HG03460 (cell line): Measurements from ENCODE around the gene LACRT.
"Not testable (repeated sequence)": the region's sequence is repeated elsewhere in the genome, so short reads cannot be mapped to it uniquely, and the experiment has no call there.

Experiments used
- ATAC-seq: cut with Tn5 transposase; IDR thresholded peaks from one replicate; pipeline ENCODE4 v1.9.1; 2021; ENCODE audit not compliant: unreplicated experiment

The LACRT gene

DNA sequence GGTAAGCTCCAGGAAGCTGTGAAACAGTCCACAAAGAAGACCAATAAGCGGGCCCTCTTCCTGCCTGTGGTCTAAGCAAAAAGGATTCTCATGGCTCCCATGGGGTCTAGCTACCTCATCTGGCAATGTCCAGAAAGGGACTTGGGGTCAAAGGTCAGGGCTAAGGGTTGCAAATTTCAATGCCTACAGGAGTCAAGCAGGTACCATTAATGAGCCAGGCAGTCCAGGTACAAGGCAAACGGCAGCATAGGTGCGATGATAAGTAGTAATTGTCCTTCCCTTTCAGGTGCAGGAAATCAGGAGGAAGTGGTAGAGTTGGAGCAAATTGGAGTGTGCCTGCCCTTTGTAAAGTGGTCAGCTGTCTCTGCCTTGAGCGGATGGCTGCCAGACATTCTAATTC lies 6.4 kb upstream of the LACRT start:
- no peak for ATAC-seq

DNA sequence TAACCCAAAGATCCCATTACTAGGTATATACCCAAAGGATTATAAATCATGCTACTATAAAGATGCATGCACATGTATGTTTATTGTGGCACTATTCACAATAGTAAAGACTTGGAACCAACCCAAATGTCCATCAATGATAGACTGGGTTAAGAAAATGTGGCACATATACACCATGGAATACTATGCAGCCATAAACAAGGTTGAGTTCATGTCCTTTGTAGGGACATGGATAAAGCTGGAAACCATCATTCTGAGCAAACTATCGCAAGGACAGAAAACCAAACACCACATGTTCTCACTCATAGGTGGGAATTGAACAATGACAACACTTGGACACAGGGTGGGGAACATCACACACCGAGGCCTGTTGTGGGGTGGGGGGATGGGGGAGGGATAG lies 4.4 kb upstream of the LACRT start:
- not testable (repeated sequence) for ATAC-seq

DNA sequence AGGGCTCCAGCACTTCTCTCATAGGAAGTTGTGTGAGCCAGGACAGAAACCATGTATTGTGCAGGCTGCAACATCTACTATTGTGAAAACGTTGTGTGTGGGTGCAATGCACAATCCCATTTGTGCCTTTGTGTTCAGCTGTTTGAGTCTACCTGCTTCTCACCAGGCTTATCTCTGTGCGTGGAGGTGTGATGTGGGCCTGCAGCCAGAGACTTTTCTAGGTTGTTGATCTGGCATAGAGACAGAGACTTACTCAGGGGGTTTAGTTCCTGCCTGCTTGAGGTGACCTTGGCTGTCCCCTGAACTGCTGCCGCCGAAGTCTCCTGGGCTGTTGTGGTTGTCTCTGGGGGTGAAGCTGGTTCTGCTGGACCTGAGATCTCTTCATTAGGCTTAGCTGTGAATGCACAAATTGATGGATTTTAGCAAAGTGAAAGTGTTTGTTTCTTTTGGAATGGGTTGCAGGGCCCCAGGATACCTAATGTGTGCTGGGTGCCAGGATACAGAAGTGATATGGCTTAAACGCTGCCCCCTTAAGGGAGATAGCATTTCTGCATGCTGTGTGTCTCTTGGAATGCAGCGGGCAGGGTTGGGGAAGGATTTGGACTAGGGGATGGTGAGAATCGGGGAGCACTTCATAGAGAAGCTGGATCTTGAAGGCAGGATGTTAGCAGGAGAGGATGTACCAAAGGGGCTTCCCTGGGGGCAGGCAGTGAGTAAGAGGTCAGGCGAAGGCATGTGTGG lies 2.5 kb downstream of the LACRT start:
- ATAC-seq: no peak

- ATAC-seq: no peak
Observed at GRCh38 chr12:54631551-54631950, 3.1 kb downstream of the LACRT start.

DNA sequence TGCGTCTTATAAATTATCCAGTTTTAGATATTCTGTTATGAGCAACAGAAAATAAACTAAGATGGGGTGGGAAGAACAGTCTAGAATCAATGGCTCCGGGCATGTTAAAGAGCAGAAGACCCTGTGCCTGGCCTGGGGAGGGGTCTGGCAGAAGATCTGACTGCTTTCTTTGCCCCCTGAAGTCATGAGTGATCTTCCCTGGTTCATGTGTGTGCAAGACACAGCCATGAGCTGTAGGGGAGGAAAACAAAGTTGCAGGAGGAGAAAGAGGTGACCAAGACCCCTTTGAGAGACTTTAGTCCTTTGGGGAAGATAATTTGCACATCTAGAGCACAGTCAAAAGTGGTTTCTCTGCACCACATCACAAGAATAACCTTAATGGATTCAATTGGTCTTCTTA lies 4.8 kb downstream of the LACRT start:
- ATAC-seq: no peak

DNA sequence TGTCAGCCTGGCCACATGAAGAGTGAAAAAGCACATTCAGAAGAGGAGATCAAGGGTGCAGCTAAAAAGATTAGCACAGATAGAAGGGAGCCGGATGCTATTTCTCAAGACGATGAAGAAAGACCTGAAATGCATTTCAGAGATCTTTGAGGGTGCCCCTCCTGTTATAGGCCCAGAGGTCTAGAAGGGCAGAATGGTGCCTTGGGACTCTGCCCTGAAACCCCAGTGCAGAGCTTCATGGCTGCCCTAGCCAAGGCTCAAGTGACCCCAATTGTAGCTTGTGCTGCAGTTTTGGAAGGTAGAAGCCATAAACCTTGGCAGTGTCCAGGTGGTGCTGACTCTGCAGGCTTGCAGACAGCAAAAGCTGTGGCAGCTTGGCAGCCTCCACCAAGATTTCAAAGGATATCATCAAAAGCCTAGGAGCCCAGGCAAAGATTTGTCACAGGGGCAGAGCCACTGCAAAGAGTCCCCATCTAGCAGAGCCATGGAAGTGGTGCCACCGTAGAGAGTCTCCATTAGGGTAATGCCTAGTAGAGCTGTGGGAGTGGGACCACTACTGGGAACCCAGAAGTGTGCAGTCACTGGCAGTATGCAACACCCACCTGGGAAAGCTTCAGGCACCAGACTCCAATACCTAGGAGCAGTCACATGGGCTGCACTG lies 6.4 kb downstream of the LACRT start:
- no peak for ATAC-seq

- no peak for ATAC-seq
Observed at GRCh38 chr12:54627304-54627703, 7.4 kb downstream of the LACRT start.

- ATAC-seq: no peak
Observed at GRCh38 chr12:54625598-54625997, 9.1 kb downstream of the LACRT start.

DNA sequence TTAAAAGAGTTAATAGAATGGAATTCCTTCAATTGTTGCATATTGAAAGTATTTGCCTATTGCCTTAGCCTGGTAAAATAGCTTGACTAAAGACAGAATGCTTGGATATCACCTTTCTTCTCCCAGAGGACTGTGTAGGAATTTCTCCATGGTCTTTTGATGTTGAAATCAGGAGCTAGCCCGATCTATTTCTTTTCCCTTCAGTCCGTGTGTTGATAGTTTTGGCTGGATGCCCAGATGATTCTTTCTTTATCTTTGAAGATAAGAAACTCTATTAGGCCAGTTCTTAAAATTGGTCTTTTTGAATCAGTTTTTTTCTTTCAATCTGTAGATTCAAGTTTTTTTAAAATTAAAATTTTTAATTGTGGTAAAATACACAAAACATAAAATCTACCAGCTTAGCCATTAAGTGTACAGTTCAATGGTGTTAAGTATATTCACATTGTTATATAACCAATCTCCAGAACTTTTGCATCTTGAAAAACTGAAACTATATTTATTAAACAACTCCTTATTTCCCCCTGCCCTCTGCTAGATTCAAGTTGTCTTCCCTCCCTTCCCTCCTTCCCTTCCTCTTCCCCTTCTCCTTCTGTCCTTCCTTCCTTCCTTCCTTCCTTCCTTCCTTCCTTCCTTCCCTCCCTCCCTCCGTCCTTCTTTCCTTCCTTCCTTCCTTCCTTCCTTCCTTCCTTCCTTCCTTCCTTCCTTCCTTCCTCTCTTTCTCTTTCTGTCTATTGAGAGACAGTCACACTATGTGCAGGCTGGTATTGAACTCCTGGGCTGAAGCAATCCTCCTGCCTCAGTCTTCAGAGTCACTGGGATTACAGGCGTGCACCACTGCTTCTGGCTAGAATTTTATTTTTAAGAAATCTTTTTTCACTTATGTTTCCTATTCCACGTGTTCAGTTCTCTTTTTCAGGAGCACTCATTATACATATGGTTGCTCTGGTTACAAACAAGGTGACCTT lies 10.1 kb downstream of the LACRT start:
- ATAC-seq: no peak

- no peak for ATAC-seq
Observed at GRCh38 chr12:54622463-54623183, 12.1 kb downstream of the LACRT start.

DNA sequence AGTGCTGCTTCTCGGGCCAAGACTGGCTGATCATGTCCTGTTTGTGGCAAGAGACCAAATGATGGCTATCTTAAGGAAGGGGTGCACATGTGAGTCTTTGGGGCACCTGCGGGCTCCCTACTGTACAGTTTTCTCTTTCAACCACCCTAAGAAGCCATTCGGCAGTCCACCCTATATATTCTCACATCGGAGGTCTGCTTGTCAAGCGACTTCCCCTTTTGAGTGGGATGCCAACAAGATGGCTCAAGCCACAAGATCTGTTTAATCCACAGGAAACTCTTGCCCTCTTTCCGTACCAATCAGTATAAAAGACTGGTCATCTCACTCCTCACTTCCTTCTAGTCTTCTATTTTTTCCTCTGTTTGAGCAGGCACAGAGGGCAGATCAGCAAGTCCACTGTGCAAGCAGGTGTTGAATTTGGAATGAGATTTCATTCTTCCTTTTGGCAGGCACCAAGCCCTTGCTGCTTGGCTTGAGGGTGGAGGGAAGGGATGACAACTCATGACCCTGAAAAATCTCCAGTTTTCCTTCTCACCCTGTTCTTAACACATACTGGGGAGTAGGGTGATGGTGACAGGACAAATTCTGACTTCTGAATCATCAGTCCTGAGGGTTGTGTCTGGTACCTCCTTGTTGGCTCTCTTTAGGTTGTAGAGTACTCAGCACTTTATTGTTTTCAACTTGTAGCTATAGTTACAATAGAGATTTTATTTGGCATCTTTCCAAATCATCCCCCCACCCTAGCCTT lies 17.6 kb downstream of the LACRT start:
- ATAC-seq: no peak

- no peak for ATAC-seq
Observed at GRCh38 chr12:54612225-54612750, 22.4 kb downstream of the LACRT start.

GRCh38 chr12:54611715-54612149 lies 23.0 kb downstream of the LACRT start:
- ATAC-seq: no peak

DNA sequence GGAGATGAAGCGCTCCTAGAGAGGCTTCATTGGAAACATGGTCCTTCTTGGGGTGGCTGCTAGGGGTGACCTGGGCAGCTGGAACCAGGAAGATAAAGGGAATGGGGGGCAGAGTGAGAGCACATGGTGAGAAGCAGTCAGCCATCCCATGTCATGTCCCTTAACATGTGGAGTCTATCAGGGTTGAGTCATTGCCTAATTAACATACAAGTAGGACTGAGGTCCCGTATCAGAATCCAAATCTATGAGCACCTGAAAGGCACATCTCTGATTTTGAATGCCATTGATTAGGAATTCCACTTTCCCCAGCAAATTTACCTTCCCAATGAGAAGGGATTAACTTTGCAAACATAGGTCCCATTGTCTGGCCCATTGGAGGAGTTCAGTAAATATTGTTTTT lies 25.9 kb downstream of the LACRT start:
- ATAC-seq: no peak

DNA sequence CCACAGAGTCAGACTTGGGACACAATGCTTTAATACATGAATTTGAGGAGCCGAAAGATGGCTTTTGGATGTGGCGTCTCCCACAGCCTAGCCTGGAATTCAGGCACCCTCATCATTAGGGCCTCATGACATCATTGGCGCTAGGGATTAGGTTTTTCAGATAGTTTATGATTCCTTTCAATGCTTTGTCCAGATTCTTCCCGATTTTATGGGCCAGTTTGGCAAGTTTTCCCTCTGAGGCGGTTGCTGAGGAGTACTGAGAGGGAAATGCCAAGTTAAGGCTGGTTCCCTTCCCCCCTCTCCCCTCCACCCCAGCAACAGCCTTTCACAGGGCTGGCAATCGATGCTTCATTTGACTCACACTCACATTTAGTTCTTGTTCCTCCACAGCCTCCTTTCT lies 26.5 kb downstream of the LACRT start:
- no peak for ATAC-seq

GRCh38 chr12:54606556-54606955 lies 28.1 kb downstream of the LACRT start:
- ATAC-seq: no peak

DNA sequence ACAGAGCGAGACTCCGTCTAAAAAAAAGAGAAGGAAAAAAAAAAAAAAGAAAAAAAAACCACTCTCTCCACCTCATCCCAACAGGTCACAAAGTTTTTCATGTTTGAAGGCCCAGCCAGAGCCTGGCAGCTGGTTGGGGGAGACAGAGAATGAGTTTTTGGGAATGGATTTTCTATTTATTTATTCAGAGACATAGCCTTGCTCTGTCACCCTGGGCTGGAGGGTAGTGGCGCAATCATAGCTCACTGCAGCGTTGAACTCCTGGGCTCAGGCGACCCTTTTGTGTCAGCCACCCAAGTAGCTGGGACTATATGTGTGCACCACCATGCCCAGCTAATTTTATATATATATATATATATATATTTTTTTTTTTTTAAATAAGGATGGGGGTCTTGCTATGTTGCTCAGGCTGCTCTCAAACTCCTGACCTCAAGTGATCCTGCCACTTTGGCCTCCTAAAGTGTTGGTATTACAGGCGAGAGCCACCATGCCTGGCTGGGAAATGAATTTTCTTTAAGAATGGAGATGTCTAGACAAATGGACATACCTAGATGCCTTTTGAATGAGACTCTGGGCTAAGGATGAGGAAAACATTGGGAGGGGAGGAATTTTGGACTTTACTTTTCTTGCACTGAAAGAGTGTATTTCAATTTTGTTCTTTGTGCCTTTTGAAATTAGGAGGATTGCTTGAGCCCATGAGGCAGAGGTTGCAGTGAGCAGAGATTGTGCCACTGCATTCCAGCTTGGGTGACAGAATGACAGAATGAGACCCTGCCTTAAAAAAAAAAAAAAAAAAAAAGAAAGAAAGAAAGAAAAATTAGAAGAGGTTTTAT lies 29.3 kb downstream of the LACRT start:
- ATAC-seq: no peak

GRCh38 chr12:54604436-54604835 lies 30.3 kb downstream of the LACRT start:
- no peak for ATAC-seq

GRCh38 chr12:54603872-54604271 lies 30.8 kb downstream of the LACRT start:
- ATAC-seq: no peak
